HepG2 (cell line): Measurements from ENCODE around the gene ANO1. TPM values are rescaled to one million over a fixed set of nuclear protein-coding genes. Genes with fewer than 3 reads are reported as not detected.
A peak's percentile ranks its signal among the peaks of the same experiment; 100 is the strongest.

ENCODE experiments used
- BCL6 ChIP-seq: IDR thresholded peaks from 2 replicates; pipeline ENCODE4 v1.6.1; 2016; ENCODE audit warnings: missing genetic modification reagents, missing compliant biosample characterization
- FOXA1 ChIP-seq, 2 experiments: fragments of 450-650 bp in 1 of 2; sonication (generic) in 1 of 2; formaldehyde crosslinking in 1 of 2; IDR thresholded peaks; 2 replicates each; pipeline versions ENCODE4 v1.4.0 to v1.6.1; 2016 to 2020; ENCODE audit warnings: missing genetic modification reagents in 1 of 2
- FOXA3 ChIP-seq: IDR thresholded peaks from 2 replicates; pipeline ENCODE4 v1.6.1; 2016; ENCODE audit warnings: missing genetic modification reagents, missing compliant biosample characterization
- FOXK2 ChIP-seq: fragments of 450-650 bp; IDR thresholded peaks from 2 replicates; pipeline ENCODE4 v1.6.1; 2016
- HHEX ChIP-seq: IDR thresholded peaks from 2 replicates; pipeline ENCODE4 v1.6.1; 2016; ENCODE audit warnings: control low read depth
- NR3C1 ChIP-seq: sonication (generic); formaldehyde crosslinking; IDR thresholded peaks from 2 replicates; pipeline ENCODE4 v1.4.0; 2020; ENCODE audit warnings: missing genetic modification reagents
- RARA ChIP-seq: IDR thresholded peaks from 2 replicates; pipeline ENCODE4 v1.6.1; 2016; ENCODE audit warnings: missing genetic modification reagents, missing compliant biosample characterization
- SAP130 ChIP-seq: IDR thresholded peaks from 2 replicates; pipeline ENCODE4 v1.6.1; 2016; ENCODE audit warnings: low read depth
- SOX13 ChIP-seq, 3 experiments: fragments of 450-650 bp in 1 of 3; sonication (generic) in 1 of 3; formaldehyde crosslinking in 1 of 3; IDR thresholded peaks in 2 of 3; conservative IDR thresholded peaks in 1 of 3; 2 replicates each; pipeline versions ENCODE4 v1.5.0 to v1.6.1; 2016 to 2020; ENCODE audit warnings: antibody characterized with exemption in 1 of 3, mild to moderate bottlenecking in 1 of 3, missing compliant biosample characterization in 1 of 3, missing genetic modification reagents in 1 of 3, moderate library complexity in 1 of 3
- ZNF614 ChIP-seq: IDR thresholded peaks from 2 replicates; pipeline ENCODE4 v1.6.1; 2018; ENCODE audit warnings: missing biosample characterization, missing genetic modification reagents, inconsistent platforms, borderline replicate concordance
- polyA plus RNA-seq, 8 experiments: library from polyadenylated mRNA; depleted of rRNA in 3 of 8; stranded (reverse) in 7 of 8; unstranded in 1 of 8; fragments of >200 nt; fragmentation: Illumina TruSeq in 4 of 8; extraction: Trizol in 4 of 8; gene quantifications; 2 replicates each; pipeline versions ENCODE4 v1.2.1 to v1.2.3, GENCODE V29; 2011 to 2016; ENCODE audit warnings: low read depth in 4 of 8, missing spikeins in 1 of 8, mixed read lengths in 1 of 8; ENCODE audit not compliant: insufficient read depth in 1 of 8
- total RNA-seq, 5 experiments: library from RNA; depleted of rRNA; stranded (reverse); fragments of >200 nt; fragmentation: Illumina TruSeq; extraction: Trizol; gene quantifications; 2 replicates each; pipeline ENCODE4 v1.2.3, GENCODE V29; 2016; ENCODE audit warnings: low read depth in 1 of 5
- TF ChIP-seq, protein P1 (sequence below): sonication (generic); formaldehyde crosslinking; IDR thresholded peaks from 2 replicates; pipeline ENCODE4 v1.4.0; 2020; ENCODE audit warnings: mild to moderate bottlenecking, missing genetic modification reagents
- TF ChIP-seq, protein P2 (sequence below): IDR thresholded peaks from 2 replicates; pipeline ENCODE4 v1.4.0; 2020; ENCODE audit warnings: mild to moderate bottlenecking, missing genetic modification reagents
- TF ChIP-seq, protein P3 (sequence below): sonication (generic); formaldehyde crosslinking; conservative IDR thresholded peaks from 2 replicates; pipeline ENCODE4 v1.4.0; 2020; ENCODE audit warnings: mild to moderate bottlenecking, missing genetic modification reagents, moderate library complexity
- TF ChIP-seq, protein P4 (sequence below): sonication (generic); formaldehyde crosslinking; IDR thresholded peaks from 2 replicates; pipeline ENCODE4 v1.5.1; 2020; ENCODE audit warnings: mild to moderate bottlenecking, missing genetic modification reagents, borderline replicate concordance

Gene ANO1
- total and polyA plus RNA-seq, 2 of the 13 experiments (the other 11 are each of a cell fraction or from before 2014, with no cell fraction given) = not detected

DNA sequence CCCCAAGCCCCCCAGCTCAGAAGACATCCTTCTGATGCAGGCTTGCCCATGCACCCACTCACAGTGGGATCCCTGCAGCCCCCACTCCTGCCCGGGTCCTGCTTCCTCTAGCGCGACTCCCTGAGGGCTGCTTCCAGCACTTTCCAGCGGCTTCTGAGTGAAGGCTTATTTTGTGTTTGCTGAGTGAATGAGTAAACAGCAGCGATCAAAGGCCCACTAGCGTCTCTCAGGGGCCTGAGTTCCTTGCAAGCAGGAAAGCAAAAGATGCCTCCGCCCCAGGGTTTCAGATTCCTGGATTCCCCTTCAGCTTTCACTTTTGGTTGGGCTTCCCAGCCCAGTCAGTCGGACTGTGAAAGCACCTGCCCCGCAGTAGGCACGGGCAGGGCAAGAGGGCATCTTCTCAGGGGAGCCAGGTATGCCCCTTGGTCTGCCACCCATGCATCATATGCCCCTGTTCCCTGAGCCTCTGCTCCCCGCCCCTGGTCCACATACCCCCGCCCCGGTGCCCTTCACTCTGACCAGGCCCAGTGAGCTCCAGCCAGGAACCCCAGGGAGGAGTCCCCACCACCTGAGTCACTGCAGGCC lies 134.2 kb downstream of the ANO1 start (continued):
- TF ChIP-seq ZNF614 = no peak
- no peak for TF ChIP-seq RARA (CRISPR knock-in tag)
- TF ChIP-seq FOXA1 (IDR thresholded peaks at IDR 0.05) = no peak
- peak; percentile 63; the same call in 1 of the 2 replicates for TF ChIP-seq FOXA1 (CRISPR knock-in tag; IDR thresholded peaks at IDR 0.05)
- peak; percentile 58 for TF ChIP-seq FOXA3 (CRISPR knock-in tag)
- TF ChIP-seq SAP130 = 0 out of 2 replicates have a peak, but pooled peaks have one; percentile 26
- TF ChIP-seq, protein P1, sequence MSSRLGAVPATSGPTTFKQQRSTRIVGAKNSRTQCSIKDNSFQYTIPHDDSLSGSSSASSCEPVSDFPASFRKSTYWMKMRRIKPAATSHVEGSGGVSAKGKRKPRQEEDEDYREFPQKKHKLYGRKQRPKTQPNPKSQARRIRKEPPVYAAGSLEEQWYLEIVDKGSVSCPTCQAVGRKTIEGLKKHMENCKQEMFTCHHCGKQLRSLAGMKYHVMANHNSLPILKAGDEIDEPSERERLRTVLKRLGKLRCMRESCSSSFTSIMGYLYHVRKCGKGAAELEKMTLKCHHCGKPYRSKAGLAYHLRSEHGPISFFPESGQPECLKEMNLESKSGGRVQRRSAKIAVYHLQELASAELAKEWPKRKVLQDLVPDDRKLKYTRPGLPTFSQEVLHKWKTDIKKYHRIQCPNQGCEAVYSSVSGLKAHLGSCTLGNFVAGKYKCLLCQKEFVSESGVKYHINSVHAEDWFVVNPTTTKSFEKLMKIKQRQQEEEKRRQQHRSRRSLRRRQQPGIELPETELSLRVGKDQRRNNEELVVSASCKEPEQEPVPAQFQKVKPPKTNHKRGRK (CRISPR knock-in tag) = no peak
- 0 out of 2 replicates have a peak, but pooled peaks have one; percentile 10 for TF ChIP-seq HHEX (CRISPR knock-in tag)
- TF ChIP-seq, protein P2, sequence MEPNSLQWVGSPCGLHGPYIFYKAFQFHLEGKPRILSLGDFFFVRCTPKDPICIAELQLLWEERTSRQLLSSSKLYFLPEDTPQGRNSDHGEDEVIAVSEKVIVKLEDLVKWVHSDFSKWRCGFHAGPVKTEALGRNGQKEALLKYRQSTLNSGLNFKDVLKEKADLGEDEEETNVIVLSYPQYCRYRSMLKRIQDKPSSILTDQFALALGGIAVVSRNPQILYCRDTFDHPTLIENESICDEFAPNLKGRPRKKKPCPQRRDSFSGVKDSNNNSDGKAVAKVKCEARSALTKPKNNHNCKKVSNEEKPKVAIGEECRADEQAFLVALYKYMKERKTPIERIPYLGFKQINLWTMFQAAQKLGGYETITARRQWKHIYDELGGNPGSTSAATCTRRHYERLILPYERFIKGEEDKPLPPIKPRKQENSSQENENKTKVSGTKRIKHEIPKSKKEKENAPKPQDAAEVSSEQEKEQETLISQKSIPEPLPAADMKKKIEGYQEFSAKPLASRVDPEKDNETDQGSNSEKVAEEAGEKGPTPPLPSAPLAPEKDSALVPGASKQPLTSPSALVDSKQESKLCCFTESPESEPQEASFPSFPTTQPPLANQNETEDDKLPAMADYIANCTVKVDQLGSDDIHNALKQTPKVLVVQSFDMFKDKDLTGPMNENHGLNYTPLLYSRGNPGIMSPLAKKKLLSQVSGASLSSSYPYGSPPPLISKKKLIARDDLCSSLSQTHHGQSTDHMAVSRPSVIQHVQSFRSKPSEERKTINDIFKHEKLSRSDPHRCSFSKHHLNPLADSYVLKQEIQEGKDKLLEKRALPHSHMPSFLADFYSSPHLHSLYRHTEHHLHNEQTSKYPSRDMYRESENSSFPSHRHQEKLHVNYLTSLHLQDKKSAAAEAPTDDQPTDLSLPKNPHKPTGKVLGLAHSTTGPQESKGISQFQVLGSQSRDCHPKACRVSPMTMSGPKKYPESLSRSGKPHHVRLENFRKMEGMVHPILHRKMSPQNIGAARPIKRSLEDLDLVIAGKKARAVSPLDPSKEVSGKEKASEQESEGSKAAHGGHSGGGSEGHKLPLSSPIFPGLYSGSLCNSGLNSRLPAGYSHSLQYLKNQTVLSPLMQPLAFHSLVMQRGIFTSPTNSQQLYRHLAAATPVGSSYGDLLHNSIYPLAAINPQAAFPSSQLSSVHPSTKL (CRISPR knock-in tag) = 0 out of 2 replicates have a peak, but pooled peaks have one; percentile 33
- TF ChIP-seq BCL6 (CRISPR knock-in tag) = peak; percentile 35; the same call in 1 of the 2 replicates
- TF ChIP-seq SOX13 (IDR thresholded peaks at IDR 0.05) = no peak
- TF ChIP-seq SOX13 (CRISPR knock-in tag; conservative IDR thresholded peaks at IDR 0.05 in 1 of 2, IDR thresholded peaks at IDR 0.05 in 1 of 2) = peak in 1 of 2 experiments; percentile 7; a peak in 1 of 4 replicates
- TF ChIP-seq, protein P3, sequence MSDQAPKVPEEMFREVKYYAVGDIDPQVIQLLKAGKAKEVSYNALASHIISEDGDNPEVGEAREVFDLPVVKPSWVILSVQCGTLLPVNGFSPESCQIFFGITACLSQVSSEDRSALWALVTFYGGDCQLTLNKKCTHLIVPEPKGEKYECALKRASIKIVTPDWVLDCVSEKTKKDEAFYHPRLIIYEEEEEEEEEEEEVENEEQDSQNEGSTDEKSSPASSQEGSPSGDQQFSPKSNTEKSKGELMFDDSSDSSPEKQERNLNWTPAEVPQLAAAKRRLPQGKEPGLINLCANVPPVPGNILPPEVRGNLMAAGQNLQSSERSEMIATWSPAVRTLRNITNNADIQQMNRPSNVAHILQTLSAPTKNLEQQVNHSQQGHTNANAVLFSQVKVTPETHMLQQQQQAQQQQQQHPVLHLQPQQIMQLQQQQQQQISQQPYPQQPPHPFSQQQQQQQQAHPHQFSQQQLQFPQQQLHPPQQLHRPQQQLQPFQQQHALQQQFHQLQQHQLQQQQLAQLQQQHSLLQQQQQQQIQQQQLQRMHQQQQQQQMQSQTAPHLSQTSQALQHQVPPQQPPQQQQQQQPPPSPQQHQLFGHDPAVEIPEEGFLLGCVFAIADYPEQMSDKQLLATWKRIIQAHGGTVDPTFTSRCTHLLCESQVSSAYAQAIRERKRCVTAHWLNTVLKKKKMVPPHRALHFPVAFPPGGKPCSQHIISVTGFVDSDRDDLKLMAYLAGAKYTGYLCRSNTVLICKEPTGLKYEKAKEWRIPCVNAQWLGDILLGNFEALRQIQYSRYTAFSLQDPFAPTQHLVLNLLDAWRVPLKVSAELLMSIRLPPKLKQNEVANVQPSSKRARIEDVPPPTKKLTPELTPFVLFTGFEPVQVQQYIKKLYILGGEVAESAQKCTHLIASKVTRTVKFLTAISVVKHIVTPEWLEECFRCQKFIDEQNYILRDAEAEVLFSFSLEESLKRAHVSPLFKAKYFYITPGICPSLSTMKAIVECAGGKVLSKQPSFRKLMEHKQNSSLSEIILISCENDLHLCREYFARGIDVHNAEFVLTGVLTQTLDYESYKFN (CRISPR knock-in tag) = peak; percentile 27; the same call in 1 of the 2 replicates
- no peak for TF ChIP-seq FOXK2
- TF ChIP-seq, protein P4, sequence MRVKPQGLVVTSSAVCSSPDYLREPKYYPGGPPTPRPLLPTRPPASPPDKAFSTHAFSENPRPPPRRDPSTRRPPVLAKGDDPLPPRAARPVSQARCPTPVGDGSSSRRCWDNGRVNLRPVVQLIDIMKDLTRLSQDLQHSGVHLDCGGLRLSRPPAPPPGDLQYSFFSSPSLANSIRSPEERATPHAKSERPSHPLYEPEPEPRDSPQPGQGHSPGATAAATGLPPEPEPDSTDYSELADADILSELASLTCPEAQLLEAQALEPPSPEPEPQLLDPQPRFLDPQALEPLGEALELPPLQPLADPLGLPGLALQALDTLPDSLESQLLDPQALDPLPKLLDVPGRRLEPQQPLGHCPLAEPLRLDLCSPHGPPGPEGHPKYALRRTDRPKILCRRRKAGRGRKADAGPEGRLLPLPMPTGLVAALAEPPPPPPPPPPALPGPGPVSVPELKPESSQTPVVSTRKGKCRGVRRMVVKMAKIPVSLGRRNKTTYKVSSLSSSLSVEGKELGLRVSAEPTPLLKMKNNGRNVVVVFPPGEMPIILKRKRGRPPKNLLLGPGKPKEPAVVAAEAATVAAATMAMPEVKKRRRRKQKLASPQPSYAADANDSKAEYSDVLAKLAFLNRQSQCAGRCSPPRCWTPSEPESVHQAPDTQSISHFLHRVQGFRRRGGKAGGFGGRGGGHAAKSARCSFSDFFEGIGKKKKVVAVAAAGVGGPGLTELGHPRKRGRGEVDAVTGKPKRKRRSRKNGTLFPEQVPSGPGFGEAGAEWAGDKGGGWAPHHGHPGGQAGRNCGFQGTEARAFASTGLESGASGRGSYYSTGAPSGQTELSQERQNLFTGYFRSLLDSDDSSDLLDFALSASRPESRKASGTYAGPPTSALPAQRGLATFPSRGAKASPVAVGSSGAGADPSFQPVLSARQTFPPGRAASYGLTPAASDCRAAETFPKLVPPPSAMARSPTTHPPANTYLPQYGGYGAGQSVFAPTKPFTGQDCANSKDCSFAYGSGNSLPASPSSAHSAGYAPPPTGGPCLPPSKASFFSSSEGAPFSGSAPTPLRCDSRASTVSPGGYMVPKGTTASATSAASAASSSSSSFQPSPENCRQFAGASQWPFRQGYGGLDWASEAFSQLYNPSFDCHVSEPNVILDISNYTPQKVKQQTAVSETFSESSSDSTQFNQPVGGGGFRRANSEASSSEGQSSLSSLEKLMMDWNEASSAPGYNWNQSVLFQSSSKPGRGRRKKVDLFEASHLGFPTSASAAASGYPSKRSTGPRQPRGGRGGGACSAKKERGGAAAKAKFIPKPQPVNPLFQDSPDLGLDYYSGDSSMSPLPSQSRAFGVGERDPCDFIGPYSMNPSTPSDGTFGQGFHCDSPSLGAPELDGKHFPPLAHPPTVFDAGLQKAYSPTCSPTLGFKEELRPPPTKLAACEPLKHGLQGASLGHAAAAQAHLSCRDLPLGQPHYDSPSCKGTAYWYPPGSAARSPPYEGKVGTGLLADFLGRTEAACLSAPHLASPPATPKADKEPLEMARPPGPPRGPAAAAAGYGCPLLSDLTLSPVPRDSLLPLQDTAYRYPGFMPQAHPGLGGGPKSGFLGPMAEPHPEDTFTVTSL (CRISPR knock-in tag) = no peak
- no peak for TF ChIP-seq NR3C1
